ENCODE measurements around the gene FAM9C.
"Not testable (repeated sequence)": the region's sequence is repeated elsewhere in the genome, so short reads cannot be mapped to it uniquely, and the experiment has no call there.

GRCh38 chrX:13061215-13061708, 16.8 kb upstream of the FAM9C start:
- TF ChIP-seq CTCF, POLR2A (IDR thresholded peaks at IDR 0.05): not testable (repeated sequence)

Measured in Peyer's patch (tissue), 4 donors.